B cell (primary cell): ENCODE data around the gene ESD. TPM values are rescaled to one million over a fixed set of nuclear protein-coding genes. Genes with fewer than 3 reads are reported as not detected.

Source experiments
- ATAC-seq: fragments of 200-7000 bp; cut with Tn5 transposase; one replicate; pipeline ENCODE4 v1.10.0; 2021; ENCODE audit warnings: low read depth, mild to moderate bottlenecking, moderate number of reproducible peaks, moderate library complexity
- CTCF ChIA-PET: fragments of 350-600 bp; sonication (Branson Sonifier 250); formaldehyde crosslinking; loops from one replicate; lab custom pipeline; 2021; ENCODE audit warnings: antibody characterized with exemption, inconsistent platforms; lab: Charles Lee
- POLR2A ChIA-PET: fragments of 350-600 bp; sonication (Branson Sonifier 250); formaldehyde crosslinking; loops from one replicate; lab custom pipeline; 2021; ENCODE audit warnings: antibody characterized with exemption; lab: Charles Lee
- DNase-seq: peaks from one replicate; pipeline ENCODE4 v3.0.0; 2013
- H2AFZ ChIP-seq: 2 replicates; pipeline ENCODE4 v1.6.1; 2012; ENCODE audit warnings: mild to moderate bottlenecking, low read depth, low read length; ENCODE audit not compliant: insufficient read depth, poor library complexity, severe bottlenecking
- H3K27ac ChIP-seq, 2 donors: 1 replicate in 1 of 2; 2 replicates in 1 of 2; pipeline ENCODE4 v1.5.1; 2012 to 2013; ENCODE audit warnings: low read length in 2 of 2, mild to moderate bottlenecking in 2 of 2, moderate library complexity in 1 of 2
- H3K27me3 ChIP-seq, 4 experiments: fragments of 200-600 bp in 1 of 4; sonication (generic) in 1 of 4; replicated peaks in 1 of 4; 1 replicate in 2 of 4; 2 replicates in 2 of 4; pipeline versions ENCODE4 v1.6.1 to v1.7.0; 2013 to 2016; ENCODE audit warnings: low read length in 3 of 4, mild to moderate bottlenecking in 2 of 4, mixed read lengths in 1 of 4, moderate library complexity in 1 of 4; ENCODE audit not compliant: insufficient read depth in 4 of 4, control insufficient read depth in 3 of 4; ENCODE audit errors: control extremely low read depth in 1 of 4
- H3K36me3 ChIP-seq, 2 experiments: replicated peaks in 1 of 2; 1 replicate in 1 of 2; 2 replicates in 1 of 2; pipeline versions ENCODE4 v1.6.1 to v1.7.1; 2013; ENCODE audit warnings: low read length in 1 of 2; ENCODE audit not compliant: insufficient read depth in 2 of 2, control insufficient read depth in 1 of 2; ENCODE audit errors: control extremely low read depth in 1 of 2, extremely low read depth in 1 of 2
- H3K4me1 ChIP-seq, 2 donors: fragments of 200-600 bp in 1 of 2; sonication (generic) in 1 of 2; 1 replicate in 1 of 2; 2 replicates in 1 of 2; pipeline versions ENCODE4 v1.5.1 to v1.6.1; 2013 to 2017; ENCODE audit warnings: low read length in 2 of 2; ENCODE audit not compliant: control insufficient read depth in 2 of 2, insufficient read depth in 2 of 2
- H3K4me2 ChIP-seq: replicated peaks from 2 replicates; pipeline ENCODE3; 2012; ENCODE audit warnings: mild to moderate bottlenecking, low read depth, low read length; ENCODE audit not compliant: poor library complexity, severe bottlenecking
- H3K4me3 ChIP-seq, 5 experiments: fragments of 200-600 bp in 1 of 5; sonication (generic) in 1 of 5; 1 replicate in 3 of 5; 2 replicates in 2 of 5; pipeline versions ENCODE4 v1.5.1 to v1.7.0; 2011 to 2016; ENCODE audit warnings: low read length in 4 of 5, mild to moderate bottlenecking in 4 of 5, low read depth in 2 of 5, control low read depth in 1 of 5, moderate library complexity in 1 of 5; ENCODE audit not compliant: insufficient read depth in 1 of 5; ENCODE audit errors: control extremely low read depth in 1 of 5, extremely low read depth in 1 of 5
- H3K79me2 ChIP-seq: fragments of 200-600 bp; sonication (generic); one replicate; pipeline ENCODE4 v1.6.0; 2016; ENCODE audit warnings: low read length; ENCODE audit not compliant: control insufficient read depth, insufficient read depth
- H3K9ac ChIP-seq: fragments of 200-600 bp; sonication (generic); 2 replicates; pipeline ENCODE4 v1.6.1; 2017; ENCODE audit warnings: mild to moderate bottlenecking, low read length, moderate library complexity
- H3K9me3 ChIP-seq, 3 donors: one replicate each; pipeline versions ENCODE4 v1.6.1 to v1.7.1; 2013; ENCODE audit warnings: low read length in 2 of 3; ENCODE audit not compliant: control insufficient read depth in 2 of 3, insufficient read depth in 1 of 3; ENCODE audit errors: control extremely low read depth in 1 of 3
- H4K20me1 ChIP-seq: 2 replicates; pipeline ENCODE4 v1.6.0; 2012; ENCODE audit warnings: mild to moderate bottlenecking, low read length; ENCODE audit not compliant: insufficient read depth, control insufficient read depth, poor library complexity, severe bottlenecking
- H3K27ac Mint-ChIP-seq: one replicate; pipeline ENCODE4 v1.8.0; 2021; ENCODE audit warnings: mixed read lengths
- H3K27me3 Mint-ChIP-seq: one replicate; pipeline ENCODE4 v1.8.0; 2021; ENCODE audit warnings: mixed read lengths
- H3K4me1 Mint-ChIP-seq: one replicate; pipeline ENCODE4 v1.8.0; 2021; ENCODE audit warnings: mixed read lengths
- H3K4me3 Mint-ChIP-seq: one replicate; pipeline ENCODE4 v1.8.0; 2021; ENCODE audit warnings: mixed read lengths
- H3K9me3 Mint-ChIP-seq: one replicate; pipeline ENCODE4 v1.8.0; 2022; ENCODE audit warnings: mixed read lengths; ENCODE audit not compliant: insufficient read depth
- EZH2 ChIP-seq: IDR thresholded peaks from 2 replicates; pipeline ENCODE4 v1.6.1; 2012; ENCODE audit warnings: borderline replicate concordance, low read depth, mild to moderate bottlenecking, moderate library complexity, low read length; ENCODE audit not compliant: insufficient read depth, poor library complexity, severe bottlenecking
- WGBS: methylation state at CpG from one replicate; pipeline ENCODE4 v1.1.5; 2013; ENCODE audit warnings: missing lambda C conversion rate; ENCODE audit not compliant: insufficient coverage; 5-methylcytosine and 5-hydroxymethylcytosine counted together
- intact Hi-C: fragments of 100-400 bp; cut with micrococcal nuclease; formaldehyde crosslinking; loops from one replicate; pipeline ENCODE4 v1.10.0; 2022
- polyA plus RNA-seq: library from polyadenylated mRNA; depleted of rRNA; stranded (reverse); fragments of >200 nt; gene quantifications from 2 replicates; pipeline ENCODE4 v1.2.3, GENCODE V29; 2012
- total RNA-seq, 2 donors: library from RNA; stranded (reverse); fragments of 120-200 nt in 1 of 2; gene quantifications; 1 replicate in 1 of 2; 2 replicates in 1 of 2; pipeline versions ENCODE4 v1.2.3 to v1.2.4, GENCODE V29; 2013 to 2022
- TF ChIP-seq, protein P1 (sequence below): fragments of 200-600 bp; IDR thresholded peaks from one replicate; pipeline ENCODE4 v1.8.0; 2022; ENCODE audit warnings: antibody characterized with exemption, mild to moderate bottlenecking

Gene ESD
- total and polyA plus RNA-seq, 2 donors (not counting 1 experiment from before 2014, with no cell fraction given): 29.9 to 52.9 TPM

- CTCF ChIA-PET: no interaction called here
- intact Hi-C loops: no loop called here
- H3K4me2 ChIP-seq: no peak overlapping the region
These were observed 7.4 kb upstream of the ESD start for GRCh38 chr13:46804391-46804815.

GRCh38 chr13:46803586-46803985 is 6.6 kb upstream of the ESD start:
- no peaks in the 10 kb centered on the region for H3K36me3 ChIP-seq
- H3K27me3 Mint-ChIP-seq: peaks cover 11% of the 10 kb centered on the region
- H3K4me1 Mint-ChIP-seq: no peaks in the 10 kb centered on the region
- no peak overlapping the region for H3K4me3 ChIP-seq
- POLR2A ChIA-PET: no interaction called here
- H3K79me2 ChIP-seq: no peaks in the 10 kb centered on the region
- no peak overlapping the region for H3K9ac ChIP-seq
- TF ChIP-seq, protein P1, sequence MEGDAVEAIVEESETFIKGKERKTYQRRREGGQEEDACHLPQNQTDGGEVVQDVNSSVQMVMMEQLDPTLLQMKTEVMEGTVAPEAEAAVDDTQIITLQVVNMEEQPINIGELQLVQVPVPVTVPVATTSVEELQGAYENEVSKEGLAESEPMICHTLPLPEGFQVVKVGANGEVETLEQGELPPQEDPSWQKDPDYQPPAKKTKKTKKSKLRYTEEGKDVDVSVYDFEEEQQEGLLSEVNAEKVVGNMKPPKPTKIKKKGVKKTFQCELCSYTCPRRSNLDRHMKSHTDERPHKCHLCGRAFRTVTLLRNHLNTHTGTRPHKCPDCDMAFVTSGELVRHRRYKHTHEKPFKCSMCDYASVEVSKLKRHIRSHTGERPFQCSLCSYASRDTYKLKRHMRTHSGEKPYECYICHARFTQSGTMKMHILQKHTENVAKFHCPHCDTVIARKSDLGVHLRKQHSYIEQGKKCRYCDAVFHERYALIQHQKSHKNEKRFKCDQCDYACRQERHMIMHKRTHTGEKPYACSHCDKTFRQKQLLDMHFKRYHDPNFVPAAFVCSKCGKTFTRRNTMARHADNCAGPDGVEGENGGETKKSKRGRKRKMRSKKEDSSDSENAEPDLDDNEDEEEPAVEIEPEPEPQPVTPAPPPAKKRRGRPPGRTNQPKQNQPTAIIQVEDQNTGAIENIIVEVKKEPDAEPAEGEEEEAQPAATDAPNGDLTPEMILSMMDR: no peak
- no peak for TF ChIP-seq EZH2
- no peak for ATAC-seq
- 84% methylated on average over 2 of the region's 5 CpGs for WGBS
- H4K20me1 ChIP-seq: no peaks in the 10 kb centered on the region
- intact Hi-C loops: no loop called here
- no peak overlapping the region for H2AFZ ChIP-seq
- no peaks in the 10 kb centered on the region for H3K9me3 ChIP-seq
- no peak overlapping the region for H3K27ac ChIP-seq
- H3K27ac Mint-ChIP-seq: no peak overlapping the region
- no peaks in the 10 kb centered on the region for H3K4me1 ChIP-seq
- H3K27me3 ChIP-seq: peaks cover 0 to 4% (median 0%) of the 10 kb centered on the region in 4 experiments
- peaks cover 3% of the 10 kb centered on the region for H3K9me3 Mint-ChIP-seq
- H3K4me2 ChIP-seq: no peak overlapping the region
- CTCF ChIA-PET: no interaction called here
- H3K4me3 Mint-ChIP-seq: no peak overlapping the region
- DNase-seq: no peak

More at GRCh38 chr13:46804391-46804815, 7.4 kb upstream of the ESD start:
- WGBS: 57% methylated on average over 1 of the region's 3 CpGs
- Histone ChIP-seq H3K9me3 (no peaks in the 10 kb centered on the region), H3K4me3 (no peak overlapping the region), H3K9ac (no peak overlapping the region), H4K20me1 (no peaks in the 10 kb centered on the region), H3K36me3 (no peaks in the 10 kb centered on the region), H3K79me2 (no peaks in the 10 kb centered on the region), H3K4me1 (no peaks in the 10 kb centered on the region), H3K27me3 (peaks cover 0 to 4% (median 0%) of the 10 kb centered on the region in 4 experiments), H3K27ac (no peak overlapping the region), H2AFZ (no peak overlapping the region)
- Mint-ChIP-seq H3K4me1 (no peaks in the 10 kb centered on the region), H3K4me3 (no peak overlapping the region), H3K27ac (no peak overlapping the region), H3K9me3 (peaks cover 3% of the 10 kb centered on the region), H3K27me3 (peaks cover 14% of the 10 kb centered on the region)
- POLR2A ChIA-PET: interaction anchor here (0.5 to 0.7 kb wide), 2 partner anchors 9 to 925 kb away, joined by 3 to 4 read pairs; no protein-coding TSS in a partner anchor
- ATAC-seq: no peak
- TF ChIP-seq, protein P1: no peak
- TF ChIP-seq EZH2: no peak
- no peak for DNase-seq
